PC-9 (cell line): ENCODE data around the gene ABLIM1. TPM values are rescaled to one million over a fixed set of nuclear protein-coding genes. Genes with fewer than 3 reads are reported as not detected.

Experiments used
- BruUV-seq: library from RNA; stranded (reverse); fragments of 400-500 nt; replicated peaks from 2 replicates; lab custom pipeline; 2021; lab: Mats Ljungman, UMichigan
- CTCF ChIA-PET: fragments of 300-600 bp; sonication (Branson Sonifier 250); formaldehyde crosslinking; loops from one replicate; lab custom pipeline; 2022; ENCODE audit warnings: antibody characterized with exemption; lab: Charles Lee
- POLR2A ChIA-PET: fragments of 300-600 bp; sonication (Branson Sonifier 250); formaldehyde crosslinking; loops from one replicate; lab custom pipeline; 2022; ENCODE audit warnings: antibody characterized with exemption; ENCODE audit not compliant: unreplicated experiment; lab: Charles Lee
- DNase-seq, 2 experiments: peaks; one replicate each; pipeline versions ENCODE4 v3.0.0 to v3.0.0-alpha.2; 2015 to 2022; ENCODE audit warnings: mixed read lengths in 1 of 2
- H2AFZ ChIP-seq: fragments of 200-600 bp; sonication (generic); 2 replicates; pipeline ENCODE4 v1.8.1; 2017; ENCODE audit warnings: antibody characterized with exemption
- H3F3A ChIP-seq: fragments of 200-600 bp; sonication (generic); 2 replicates; pipeline ENCODE4 v1.8.1; 2017; ENCODE audit warnings: antibody characterized with exemption, mild to moderate bottlenecking, low read depth; ENCODE audit not compliant: insufficient read depth
- H3K27ac ChIP-seq: fragments of 200-600 bp; sonication (generic); 2 replicates; pipeline ENCODE4 v1.6.1; 2016; ENCODE audit warnings: mixed run types
- H3K27me3 ChIP-seq: fragments of 200-600 bp; sonication (generic); 2 replicates; pipeline ENCODE4 v1.6.1; 2016; ENCODE audit warnings: low read depth, mixed run types; ENCODE audit not compliant: insufficient read depth
- H3K36me3 ChIP-seq: fragments of 200-600 bp; sonication (generic); 2 replicates; pipeline ENCODE4 v1.6.1; 2016; ENCODE audit warnings: low read depth, mixed run types
- H3K4me1 ChIP-seq: fragments of 200-600 bp; sonication (generic); replicated peaks from 2 replicates; pipeline ENCODE4 v1.6.1; 2016; ENCODE audit warnings: mixed run types; ENCODE audit not compliant: insufficient read depth
- H3K4me2 ChIP-seq: fragments of 200-600 bp; sonication (generic); 2 replicates; pipeline ENCODE4 v1.6.1; 2017; ENCODE audit warnings: mixed run types
- H3K4me3 ChIP-seq: fragments of 200-600 bp; sonication (generic); 2 replicates; pipeline ENCODE4 v1.6.1; 2016; ENCODE audit warnings: mixed run types
- H3K79me2 ChIP-seq: fragments of 200-600 bp; sonication (generic); 2 replicates; pipeline ENCODE4 v1.6.1; 2017; ENCODE audit warnings: low read depth, mixed run types
- H3K9me2 ChIP-seq: fragments of 200-600 bp; sonication (generic); 2 replicates; pipeline ENCODE4 v1.8.1; 2017; ENCODE audit warnings: mild to moderate bottlenecking; ENCODE audit not compliant: insufficient read depth
- H3K9me3 ChIP-seq: fragments of 200-600 bp; sonication (generic); 2 replicates; pipeline ENCODE4 v1.8.1; 2016; ENCODE audit warnings: low read depth; ENCODE audit not compliant: insufficient read depth
- H4K20me1 ChIP-seq: fragments of 200-600 bp; sonication (generic); 2 replicates; pipeline ENCODE4 v1.8.1; 2017; ENCODE audit not compliant: insufficient read depth
- CTCF ChIP-seq: fragments of 200-600 bp; sonication (generic); conservative IDR thresholded peaks from 2 replicates; pipeline ENCODE4 v1.6.1; 2017; ENCODE audit warnings: mixed run types, antibody characterized with exemption, mild to moderate bottlenecking, moderate library complexity
- EZH2 ChIP-seq: fragments of 200-600 bp; sonication (generic); IDR thresholded peaks from 2 replicates; pipeline ENCODE4 v1.8.0; 2017; ENCODE audit warnings: antibody characterized with exemption, low read depth
- intact Hi-C: fragments of 100-400 bp; cut with micrococcal nuclease; formaldehyde crosslinking; loops from one replicate; pipeline ENCODE4 v1.10.0; 2022; ENCODE audit not compliant: unreplicated experiment
- total RNA-seq: library from RNA; stranded (reverse); gene quantifications from 2 replicates; pipeline ENCODE4 v1.2.3, GENCODE V29; 2021

The ABLIM1 gene
- total RNA-seq, 1 experiment from 2014 or later = 68.7 TPM

- Histone ChIP-seq H2AFZ (no peak overlapping the region), H3K9me2 (no peaks in the 10 kb centered on the region), H4K20me1 (no peaks in the 10 kb centered on the region), H3K4me3 (no peak overlapping the region), H3K4me1 (no peaks in the 10 kb centered on the region), H3K36me3 (no peaks in the 10 kb centered on the region), H3K9me3 (no peaks in the 10 kb centered on the region), H3F3A (no peaks in the 10 kb centered on the region), H3K27me3 (no peaks in the 10 kb centered on the region), H3K27ac (no peak overlapping the region), H3K4me2 (no peak overlapping the region), H3K79me2 (no peaks in the 10 kb centered on the region)
- TF ChIP-seq EZH2 (no peak), CTCF (no peak)
- no TSS peak for BruUV-seq
- intact Hi-C loops = no loop called here
- ChIA-PET CTCF (no interaction called here), POLR2A (no interaction called here)
- DNase-seq = no peak
Measured at GRCh38 chr10:114448897-114449296, 209.2 kb downstream of the ABLIM1 start.

- H3K27ac ChIP-seq = no peak overlapping the region
- H3K4me1 ChIP-seq = no peaks in the 10 kb centered on the region
- no peaks in the 10 kb centered on the region for H3K79me2 ChIP-seq
- no peaks in the 10 kb centered on the region for H3K27me3 ChIP-seq
- CTCF ChIA-PET = no interaction called here
- no peaks in the 10 kb centered on the region for H3K9me2 ChIP-seq
- no peak overlapping the region for H3K4me2 ChIP-seq
- TF ChIP-seq CTCF (no peak), EZH2 (no peak)
- intact Hi-C loops = no loop called here
- no peak overlapping the region for H2AFZ ChIP-seq
- DNase-seq = no peak
- H3K4me3 ChIP-seq = no peak overlapping the region
- no peaks in the 10 kb centered on the region for H3K36me3 ChIP-seq
- no peaks in the 10 kb centered on the region for H3F3A ChIP-seq
- no TSS peak for BruUV-seq
- no peaks in the 10 kb centered on the region for H3K9me3 ChIP-seq
- no peaks in the 10 kb centered on the region for H4K20me1 ChIP-seq
- POLR2A ChIA-PET = no interaction called here
Measured at GRCh38 chr10:114445332-114445731, 212.7 kb downstream of the ABLIM1 start.

- TF ChIP-seq CTCF = no peak
- no peak for TF ChIP-seq EZH2
- no peak overlapping the region for H3K4me2 ChIP-seq
- POLR2A ChIA-PET = no interaction called here
- H3K27me3 ChIP-seq = no peaks in the 10 kb centered on the region
- no peaks in the 10 kb centered on the region for H3K79me2 ChIP-seq
- H3K27ac ChIP-seq = no peak overlapping the region
- no peak for DNase-seq
- H4K20me1 ChIP-seq = no peaks in the 10 kb centered on the region
- no peak overlapping the region for H3K4me3 ChIP-seq
- no peaks in the 10 kb centered on the region for H3K9me2 ChIP-seq
- no peaks in the 10 kb centered on the region for H3K36me3 ChIP-seq
- BruUV-seq = no TSS peak
- H3F3A ChIP-seq = no peaks in the 10 kb centered on the region
- no peaks in the 10 kb centered on the region for H3K4me1 ChIP-seq
- no peak overlapping the region for H2AFZ ChIP-seq
- no peaks in the 10 kb centered on the region for H3K9me3 ChIP-seq
- intact Hi-C loops = no loop called here
- CTCF ChIA-PET = no interaction called here
Measured at GRCh38 chr10:114444819-114445218, 213.3 kb downstream of the ABLIM1 start.
